Left hindlimb (tissue), 1 donor: Measurements from ENCODE around the gene OR1D2.
"Not testable (repeated sequence)": the region's sequence is repeated elsewhere in the genome, so short reads cannot be mapped to it uniquely, and the experiment has no call there.

Source experiments
- DNase-seq: peaks from one replicate; pipeline ENCODE4 v3.0.0-alpha.2; 2018

The OR1D2 gene, protein sequence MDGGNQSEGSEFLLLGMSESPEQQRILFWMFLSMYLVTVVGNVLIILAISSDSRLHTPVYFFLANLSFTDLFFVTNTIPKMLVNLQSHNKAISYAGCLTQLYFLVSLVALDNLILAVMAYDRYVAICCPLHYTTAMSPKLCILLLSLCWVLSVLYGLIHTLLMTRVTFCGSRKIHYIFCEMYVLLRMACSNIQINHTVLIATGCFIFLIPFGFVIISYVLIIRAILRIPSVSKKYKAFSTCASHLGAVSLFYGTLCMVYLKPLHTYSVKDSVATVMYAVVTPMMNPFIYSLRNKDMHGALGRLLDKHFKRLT

DNA sequence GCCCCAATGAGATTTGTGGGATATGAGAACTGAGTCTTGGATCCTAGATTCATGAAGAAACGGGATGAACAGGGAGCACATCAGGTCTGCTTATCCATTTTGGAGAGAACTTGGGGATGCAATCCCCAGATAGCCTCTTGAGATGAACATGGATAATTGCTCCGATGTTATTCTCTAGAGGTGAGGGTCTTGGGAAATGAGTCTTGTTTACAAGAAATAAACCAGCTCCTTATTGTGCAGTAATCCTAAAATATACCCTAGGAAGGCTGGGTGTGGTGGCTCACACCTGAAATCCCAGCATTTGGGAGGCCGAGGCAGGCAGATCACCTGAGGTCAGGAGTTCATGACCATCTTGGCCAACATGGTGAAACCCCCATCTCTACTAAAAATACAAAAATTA, at the start of gene OR1D2:
TSS of gene OR1D2 (minus strand) at position 101 of the 400 bp plus-strand sequence. CDS start 11,426 bp downstream, outside the sequence.
- DNase-seq, result no peak

DNA sequence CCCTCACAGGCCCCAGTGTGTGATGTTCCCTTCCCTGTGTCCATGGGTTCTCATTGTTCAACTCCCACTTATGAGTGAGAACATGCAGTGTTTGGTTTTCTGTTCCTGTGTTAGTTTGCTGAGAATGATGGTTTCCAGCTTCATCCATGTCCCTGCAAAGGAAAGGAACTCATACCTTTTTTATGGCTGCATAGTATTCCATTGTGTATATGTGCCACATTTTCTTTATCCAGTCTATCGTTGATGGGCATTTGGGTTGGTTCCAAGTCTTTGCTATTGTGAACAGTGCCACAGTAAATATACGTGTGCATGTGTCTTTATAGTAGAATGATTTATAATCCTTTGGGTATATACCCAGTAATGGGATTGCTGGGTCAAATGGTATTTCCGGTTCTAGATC, 33.3 kb upstream of the OR1D2 start:
- not testable (repeated sequence) for DNase-seq

DNA sequence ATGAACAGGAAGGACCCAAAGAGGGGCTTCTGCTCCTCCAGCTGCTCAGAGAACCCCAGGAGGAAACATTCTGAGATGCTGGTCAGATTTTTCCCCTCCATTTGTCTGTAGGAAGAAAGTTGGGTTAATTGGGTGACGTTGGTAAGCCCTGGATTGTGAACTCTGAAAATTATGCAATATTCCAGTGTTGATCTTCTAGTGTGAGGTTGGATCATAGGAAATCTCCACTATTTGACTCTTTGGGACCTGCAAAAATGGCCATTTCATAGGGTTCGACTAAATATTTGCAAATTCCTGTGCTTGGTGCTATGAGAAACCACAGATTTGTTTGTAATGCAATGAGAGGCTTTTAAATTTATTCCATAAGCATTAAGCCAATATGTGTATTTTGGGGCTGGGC, 23.2 kb upstream of the OR1D2 start, which contains the start of gene OR1G1:
TSS of gene OR1G1 (minus strand) at position 101 of the 400 bp plus-strand sequence. CDS start at position 101, 0 bp downstream.
- no peak for DNase-seq

DNA sequence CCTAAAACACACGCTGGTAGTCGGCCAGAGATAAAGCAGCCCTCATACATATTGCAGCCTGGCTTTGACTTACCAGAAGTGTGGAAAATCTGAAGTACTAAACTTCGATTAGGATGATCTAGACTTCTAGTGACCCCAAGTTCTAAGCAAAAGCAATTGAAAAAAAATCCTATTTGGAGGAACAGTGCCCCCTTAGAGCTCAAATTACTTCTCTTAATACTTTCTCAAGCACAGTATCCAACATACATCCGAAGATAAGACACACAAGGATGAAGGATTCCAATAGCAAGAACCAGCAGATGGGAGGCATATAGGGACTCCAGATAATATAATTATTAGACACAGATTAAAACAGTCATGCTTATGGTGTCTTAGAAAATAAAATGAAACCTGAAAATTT, 30.4 kb downstream of the OR1D2 start:
- DNase-seq, result not testable (repeated sequence)

DNA sequence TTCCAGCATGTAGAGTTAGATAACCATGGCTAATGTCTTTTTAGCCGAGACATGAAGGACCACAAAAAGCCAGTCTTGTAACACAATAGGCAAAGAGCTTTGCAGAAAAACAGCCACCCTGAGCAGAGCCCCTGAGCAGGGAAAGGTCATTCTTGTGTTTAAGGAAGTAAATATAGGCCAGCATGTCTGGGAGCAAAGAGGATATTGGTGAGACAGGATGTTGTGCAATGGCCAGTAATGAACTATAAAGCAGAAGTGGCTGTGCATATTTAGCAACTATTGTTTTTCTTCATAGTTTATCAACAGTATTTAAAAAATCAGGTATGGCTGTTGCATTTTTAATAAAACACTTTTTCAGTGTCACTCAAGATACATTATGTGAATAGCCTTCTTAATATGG, 39.0 kb downstream of the OR1D2 start:
- not testable (repeated sequence) for DNase-seq

DNA sequence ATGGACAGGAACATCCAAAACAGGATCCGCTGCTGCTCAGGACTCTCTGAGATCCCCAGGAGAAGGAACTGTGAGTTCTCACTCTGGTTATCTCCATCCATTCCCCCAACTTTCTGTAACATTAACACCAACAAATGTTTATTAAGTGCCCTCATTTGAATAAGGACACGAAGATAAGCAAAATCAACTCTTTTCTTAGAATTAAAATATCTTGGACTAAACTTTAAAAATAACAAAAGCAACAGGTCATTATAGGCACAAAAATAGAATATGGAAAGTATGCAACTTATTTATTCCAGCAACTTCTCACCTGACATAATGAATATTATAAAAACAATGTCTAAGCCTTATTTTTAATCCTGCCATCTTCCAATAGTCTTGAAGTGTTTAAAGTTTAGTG, 40.7 kb downstream of the OR1D2 start, which contains the start of gene OR1D5:
TSS of gene OR1D5 (minus strand) at position 101 of the 400 bp plus-strand sequence. CDS start at position 101, 0 bp downstream.
- not testable (repeated sequence) for DNase-seq

DNA sequence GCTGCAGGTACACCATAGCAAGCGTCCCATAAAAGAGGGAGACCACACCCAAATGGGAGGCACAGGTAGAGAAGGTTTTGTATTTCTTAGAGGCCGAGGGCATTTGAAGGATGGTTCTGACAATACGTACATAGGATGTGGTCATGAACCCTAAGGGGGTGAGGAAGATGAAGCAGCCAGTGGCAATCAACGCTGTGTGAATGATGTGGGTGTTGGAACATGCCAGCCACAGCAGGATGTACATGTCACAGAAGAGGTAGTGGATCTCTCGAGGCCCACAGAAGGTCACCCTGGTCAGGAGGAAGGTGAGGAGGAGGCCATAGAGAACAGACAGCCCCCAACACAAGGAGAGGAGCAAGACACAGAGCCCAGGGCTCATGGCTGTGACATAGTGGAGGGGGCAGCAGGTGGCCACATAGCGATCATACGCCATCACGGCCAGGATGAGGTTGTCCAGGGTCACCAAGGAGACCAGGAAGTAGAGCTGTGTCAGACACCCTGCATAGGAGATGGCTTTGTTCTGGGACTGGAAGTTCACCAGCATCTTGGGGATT, 41.3 kb downstream of the OR1D2 start:
- DNase-seq, result not testable (repeated sequence)

DNA sequence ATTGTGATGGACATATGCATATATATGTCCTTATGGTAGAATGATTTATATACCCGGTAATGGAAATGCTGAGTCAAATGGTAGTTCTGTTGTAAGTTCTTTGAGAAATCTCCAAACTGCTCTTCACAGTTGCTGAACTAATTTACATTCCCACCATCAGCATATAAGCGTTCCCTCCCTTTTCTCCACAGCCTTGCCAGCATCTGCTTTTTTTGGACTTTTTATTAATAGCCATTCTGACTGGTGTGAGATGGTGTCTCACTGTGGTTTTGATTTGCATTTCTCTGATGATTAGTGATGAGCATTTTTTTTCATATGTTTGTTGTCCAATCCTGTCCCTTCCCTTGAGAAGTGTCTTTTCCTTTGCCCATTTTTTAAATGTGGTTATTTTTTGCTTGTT, 49.4 kb downstream of the OR1D2 start:
- not testable (repeated sequence) for DNase-seq

DNA sequence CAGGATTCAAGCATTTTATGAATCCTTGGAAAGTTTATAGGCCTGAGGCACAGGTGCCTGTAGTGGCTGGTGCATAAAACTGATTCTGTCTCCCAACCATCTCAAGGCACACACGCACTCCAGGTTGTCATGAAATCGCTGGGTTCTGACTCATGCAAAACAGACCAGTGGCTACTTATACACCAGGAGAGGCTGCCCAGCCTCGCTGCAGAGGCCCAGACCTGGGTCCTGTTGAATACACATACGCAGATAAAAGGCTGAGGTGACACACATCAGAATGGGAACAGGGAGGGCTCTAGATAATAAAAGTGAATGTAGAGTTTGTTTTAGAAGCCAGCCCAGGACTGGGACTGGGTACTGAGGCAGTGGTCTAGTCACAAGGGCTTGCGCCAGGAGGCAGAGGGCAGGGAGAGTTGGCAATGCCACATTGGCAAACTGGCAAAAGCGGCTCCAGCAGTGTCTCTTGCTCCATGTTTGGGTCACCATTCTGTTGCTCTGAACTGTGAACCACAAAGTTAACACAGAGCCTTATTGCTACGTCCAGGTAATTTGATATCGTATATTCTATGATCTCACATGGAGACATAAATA, 54.4 kb downstream of the OR1D2 start:
- no peak for DNase-seq

DNA sequence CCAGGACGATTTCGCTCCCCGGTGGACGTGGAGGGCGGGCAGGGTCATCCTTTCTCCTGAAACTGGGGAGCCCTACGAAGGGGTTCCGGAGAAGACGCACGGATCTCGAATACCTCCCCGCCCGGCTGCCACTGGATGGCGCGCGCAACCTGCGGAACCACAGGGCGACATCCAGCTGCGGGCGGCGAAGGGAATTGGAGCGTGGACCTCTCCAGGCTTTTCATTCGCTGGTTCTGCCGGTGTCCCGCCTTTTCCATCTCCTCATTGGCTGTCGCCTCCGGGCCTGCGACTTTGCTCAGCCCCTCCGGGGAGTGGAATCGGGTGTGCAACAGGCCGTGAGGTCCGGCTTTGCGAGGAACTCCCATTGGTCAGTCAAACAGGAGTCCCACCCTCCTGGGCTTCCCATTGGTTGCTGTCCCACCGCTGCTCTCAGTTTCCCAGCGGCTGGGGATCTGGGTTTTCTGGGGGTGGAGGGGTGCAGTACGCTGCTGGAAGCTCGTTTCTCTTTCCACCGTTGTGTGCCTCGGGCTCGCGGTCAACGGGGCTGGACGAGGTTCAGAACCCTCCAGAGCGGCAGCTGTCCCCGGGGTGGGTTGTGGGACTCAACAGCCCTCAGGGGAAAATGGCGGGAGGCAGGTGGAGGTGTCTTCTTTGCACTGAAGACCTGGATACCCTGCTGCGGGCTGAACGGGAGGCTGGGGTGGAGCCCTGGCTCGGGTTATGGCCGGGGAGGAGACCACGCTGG, 55.3 kb downstream of the OR1D2 start:
- peak; percentile 98 for DNase-seq

DNA sequence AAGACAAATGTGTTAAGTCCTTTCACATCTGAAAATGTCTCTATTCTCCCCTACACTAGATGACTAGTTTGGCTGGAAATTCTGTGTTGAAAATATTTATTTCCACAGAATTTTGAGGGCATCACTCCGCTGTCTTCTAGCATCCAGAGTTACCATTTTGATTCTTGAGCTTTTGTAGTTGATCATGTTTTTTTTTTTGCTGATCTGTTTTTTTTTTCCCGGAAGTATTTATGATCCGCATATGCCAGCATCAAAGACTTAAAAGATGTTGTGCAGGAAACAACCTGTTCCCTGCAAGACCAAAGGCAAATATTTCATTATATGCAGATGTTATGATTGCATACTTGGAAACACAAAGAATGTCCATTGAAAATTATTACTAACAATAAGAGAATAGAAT, 57.5 kb downstream of the OR1D2 start:
- no peak for DNase-seq

DNA sequence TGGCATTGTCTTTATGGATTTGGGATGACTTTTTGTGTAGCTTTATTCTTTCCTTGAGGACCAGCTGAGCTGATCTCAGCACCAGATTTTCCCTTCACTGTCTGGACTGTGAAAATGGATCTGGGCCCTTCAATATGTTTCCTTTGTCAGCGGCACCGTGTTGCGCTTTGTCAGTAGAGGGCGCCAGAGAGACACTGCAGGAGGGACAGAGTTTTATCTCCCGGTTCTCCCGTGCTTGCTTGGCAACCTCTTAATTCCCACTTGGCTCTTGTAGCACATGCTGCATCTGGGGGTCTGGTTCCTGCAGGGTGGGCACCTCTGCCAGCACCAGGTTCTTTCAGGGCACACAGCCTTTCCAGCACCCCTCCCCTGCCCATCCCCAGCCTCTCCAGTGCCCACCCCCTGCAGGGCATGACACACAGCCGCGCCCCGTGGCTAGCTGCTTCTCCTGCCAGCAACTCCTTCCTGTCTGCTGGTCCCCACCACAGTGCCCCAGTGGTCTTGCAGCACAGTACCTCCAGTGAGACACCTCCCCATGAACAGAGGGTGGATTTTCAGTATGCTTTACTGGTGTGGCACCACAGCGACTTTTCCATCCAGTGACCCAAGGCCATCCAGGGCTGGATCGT, 60.4 kb downstream of the OR1D2 start:
- DNase-seq, result no peak

DNA sequence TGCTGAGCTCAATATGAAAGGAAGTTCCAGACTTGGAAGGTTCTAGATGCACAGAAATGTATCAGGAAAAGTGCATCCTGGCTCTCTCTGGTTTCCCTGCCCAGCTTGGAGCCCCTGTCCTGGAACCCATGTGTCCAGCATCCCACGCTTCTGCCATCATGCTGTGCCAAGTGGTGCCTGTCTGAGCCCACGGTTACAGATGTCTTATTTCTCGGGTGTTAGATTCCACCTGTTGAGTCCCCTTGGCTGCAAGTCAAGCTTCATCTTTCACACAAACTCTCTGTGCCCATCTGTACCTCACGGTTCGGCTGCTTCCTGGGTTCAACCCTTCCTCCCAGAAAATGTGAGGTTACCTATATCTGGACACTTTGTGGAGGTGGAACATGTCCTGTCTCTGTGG, 63.3 kb downstream of the OR1D2 start:
- no peak for DNase-seq

DNA sequence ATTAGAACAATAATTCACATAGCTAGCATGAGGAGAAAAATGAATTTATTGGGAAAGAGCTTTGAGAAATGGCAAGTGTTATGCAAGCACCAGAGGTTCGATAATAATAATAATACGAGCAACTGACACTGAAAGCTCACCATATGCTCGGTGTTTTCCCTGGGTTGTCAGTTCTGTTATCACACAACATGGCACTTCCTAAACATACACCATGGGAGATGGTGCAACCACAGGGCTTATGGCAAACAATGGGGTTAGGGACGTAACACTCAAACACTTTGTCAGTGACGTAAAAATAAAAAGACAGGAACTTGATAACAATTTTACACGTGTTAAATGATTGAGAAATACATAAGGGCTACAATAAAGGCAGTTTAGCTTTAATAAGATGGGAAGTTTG, 64.5 kb downstream of the OR1D2 start:
- no peak for DNase-seq

DNA sequence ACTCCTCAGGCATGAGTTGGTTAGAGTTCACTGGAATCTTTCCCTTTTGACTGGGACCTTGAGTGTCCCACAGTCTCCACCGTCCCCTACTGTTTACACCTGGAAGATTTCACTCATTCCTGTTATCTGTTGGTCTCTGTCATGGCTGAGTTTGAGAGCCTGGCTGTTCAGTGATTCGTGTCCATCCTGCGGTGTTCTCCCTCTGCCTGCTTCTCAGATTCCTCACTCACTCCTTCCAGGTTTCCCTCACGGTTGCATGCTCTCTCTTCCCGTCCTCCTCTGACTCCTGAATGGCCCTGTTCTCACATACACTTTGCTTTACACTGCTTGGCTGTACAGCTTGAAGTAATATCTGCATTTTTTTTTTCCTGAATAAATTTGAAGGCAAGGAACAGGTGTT, 65.3 kb downstream of the OR1D2 start:
- no peak for DNase-seq
